A549 (cell line): ENCODE data around the gene RING1. TPM values are rescaled to one million over a fixed set of nuclear protein-coding genes. Genes with fewer than 3 reads are reported as not detected.

ENCODE experiments used
- ATAC-seq, 2 experiments: fragments of 200-7000 bp in 1 of 2; fragments of >200 bp in 1 of 2; cut with Nextera tagmentation in 1 of 2; cut with Tn5 transposase in 1 of 2; 3 replicates each; pipeline versions ENCODE4 v1.8.0 to v1.9.1; 2018 to 2020; ENCODE audit warnings: mild to moderate bottlenecking in 1 of 2, moderate library complexity in 1 of 2
- CTCF ChIA-PET: fragments of 300-600 bp; sonication (Branson Sonifier 250); formaldehyde crosslinking; extraction: SDS; loops from one replicate; lab custom pipeline; 2021; ENCODE audit warnings: antibody characterized with exemption, inconsistent platforms; lab: Yijun Ruan, JAX
- POLR2A ChIA-PET: fragments of 350-600 bp; formaldehyde crosslinking; extraction: SDS; loops from one replicate; lab custom pipeline; 2021; ENCODE audit warnings: antibody characterized with exemption, inconsistent platforms; lab: Yijun Ruan, JAX
- DNase-seq, 2 experiments: peaks; one replicate each; pipeline versions ENCODE4 v3.0.0 to v3.0.0-alpha.2; 2011 to 2016; ENCODE audit warnings: low read depth in 1 of 2, low spot score in 1 of 2
- FAIRE-seq: peaks from 2 replicates; lab custom pipeline; 2011; peaks lifted over from hg19 to GRCh38; lab: Jason Lieb, UNC
- H3K27ac ChIP-seq, 2 experiments: fragments of >200 bp; sonication (Bioruptor Twin); formaldehyde crosslinking; 3 replicates each; pipeline ENCODE4 v1.5.1; 2016 to 2017
- H3K4me1 ChIP-seq: fragments of >200 bp; sonication (Bioruptor Twin); formaldehyde crosslinking; 3 replicates; pipeline ENCODE4 v1.6.1; 2016
- H3K4me2 ChIP-seq: fragments of >200 bp; sonication (Bioruptor Twin); formaldehyde crosslinking; 3 replicates; pipeline ENCODE4 v1.6.1; 2016
- H3K4me3 ChIP-seq: fragments of >200 bp; sonication (Bioruptor Twin); formaldehyde crosslinking; 3 replicates; pipeline ENCODE4 v1.5.1; 2016
- H3K9me3 ChIP-seq: fragments of >200 bp; sonication (Bioruptor Twin); formaldehyde crosslinking; 3 replicates; pipeline ENCODE4 v1.6.1; 2016
- ATOH8 ChIP-seq: fragments of 250-450 bp; sonication (Bioruptor Pico); IDR thresholded peaks from 2 replicates; pipeline ENCODE4 v1.5.0; 2020; ENCODE audit warnings: low read depth, mild to moderate bottlenecking, moderate library complexity
- BCL3 ChIP-seq: fragments of >200 bp; sonication (Bioruptor Twin); formaldehyde crosslinking; IDR thresholded peaks from 3 replicates; pipeline ENCODE4 v1.6.1; 2016
- BHLHE40 ChIP-seq: IDR thresholded peaks from 2 replicates; pipeline ENCODE4 v1.6.1; 2012; ENCODE audit warnings: low read depth, low read length, inconsistent platforms
- CBX2 ChIP-seq: fragments of 200-600 bp; sonication (generic); IDR thresholded peaks from 2 replicates; pipeline ENCODE4 v1.6.1; 2016; ENCODE audit warnings: low read depth, mild to moderate bottlenecking, borderline replicate concordance
- CBX8 ChIP-seq: fragments of 200-600 bp; sonication (generic); IDR thresholded peaks from 2 replicates; pipeline ENCODE4 v1.6.1; 2016
- CEBPB ChIP-seq, 2 experiments: fragments of >200 bp in 1 of 2; sonication (Bioruptor Twin) in 1 of 2; formaldehyde crosslinking in 1 of 2; IDR thresholded peaks; 2 replicates each; pipeline ENCODE4 v1.6.1; 2012 to 2016
- CHD2 ChIP-seq: fragments of 150-350 bp; IDR thresholded peaks from 2 replicates; pipeline ENCODE4 v1.6.1; 2014; ENCODE audit warnings: low read length; ENCODE audit not compliant: partially characterized antibody
- CHD4 ChIP-seq: fragments of 200-600 bp; sonication (generic); IDR thresholded peaks from 2 replicates; pipeline ENCODE4 v1.6.1; 2016; ENCODE audit warnings: antibody characterized with exemption, mild to moderate bottlenecking, borderline replicate concordance
- EHF ChIP-seq: fragments of 250-450 bp; sonication (Bioruptor Pico); IDR thresholded peaks from 2 replicates; pipeline ENCODE4 v1.5.0; 2020; ENCODE audit warnings: mild to moderate bottlenecking
- EHMT2 ChIP-seq: fragments of 200-600 bp; sonication (generic); IDR thresholded peaks from 2 replicates; pipeline ENCODE4 v1.6.1; 2016; ENCODE audit warnings: antibody characterized with exemption, low read depth, mild to moderate bottlenecking, moderate library complexity
- EP300 ChIP-seq, 2 experiments: fragments of >200 bp; sonication (Bioruptor Twin); formaldehyde crosslinking; IDR thresholded peaks; 2 replicates in 1 of 2; 3 replicates in 1 of 2; pipeline ENCODE4 v1.6.1; 2016 to 2017
- FOXS1 ChIP-seq: fragments of 250-450 bp; sonication (Bioruptor Pico); IDR thresholded peaks from 2 replicates; pipeline ENCODE4 v1.5.0; 2020; ENCODE audit warnings: mild to moderate bottlenecking, moderate library complexity
- HEYL ChIP-seq: fragments of 250-450 bp; sonication (Bioruptor Pico); IDR thresholded peaks from 2 replicates; pipeline ENCODE4 v1.8.0; 2021; ENCODE audit warnings: mild to moderate bottlenecking, moderate library complexity
- HOXA7 ChIP-seq: fragments of 250-450 bp; sonication (Bioruptor Pico); IDR thresholded peaks from 2 replicates; pipeline ENCODE4 v1.5.0; 2020; ENCODE audit warnings: mild to moderate bottlenecking, moderate library complexity
- HOXB13 ChIP-seq: fragments of 250-450 bp; sonication (Bioruptor Pico); IDR thresholded peaks from 2 replicates; pipeline ENCODE4 v1.5.0; 2020; ENCODE audit warnings: low read depth, mild to moderate bottlenecking, moderate library complexity
- HOXB5 ChIP-seq: fragments of 250-450 bp; sonication (Bioruptor Pico); IDR thresholded peaks from 2 replicates; pipeline ENCODE4 v1.5.0; 2020; ENCODE audit warnings: mild to moderate bottlenecking, moderate library complexity
- KDM5A ChIP-seq: fragments of 200-600 bp; sonication (generic); IDR thresholded peaks from 2 replicates; pipeline ENCODE4 v1.6.1; 2016; ENCODE audit warnings: antibody characterized with exemption, mild to moderate bottlenecking
- MAFK ChIP-seq: fragments of 450-650 bp; IDR thresholded peaks from 2 replicates; pipeline ENCODE4 v1.6.1; 2014; ENCODE audit not compliant: partially characterized antibody
- MAZ ChIP-seq: fragments of 150-350 bp; IDR thresholded peaks from 2 replicates; pipeline ENCODE4 v1.6.1; 2014; ENCODE audit warnings: antibody characterized with exemption, low read depth, low read length, borderline replicate concordance
- MYC ChIP-seq: IDR thresholded peaks from 2 replicates; pipeline ENCODE4 v1.6.1; 2012; ENCODE audit warnings: mild to moderate bottlenecking, inconsistent platforms, low read length, improper control_type of control experiment, borderline replicate concordance
- NR3C1 ChIP-seq: fragments of >200 bp; sonication (Bioruptor Twin); formaldehyde crosslinking; IDR thresholded peaks from 3 replicates; pipeline ENCODE4 v1.6.1; 2017
- RAD21 ChIP-seq, 2 experiments: fragments of >200 bp in 1 of 2; sonication (Bioruptor Twin) in 1 of 2; formaldehyde crosslinking in 1 of 2; IDR thresholded peaks in 1 of 2; conservative IDR thresholded peaks in 1 of 2; 2 replicates in 1 of 2; 3 replicates in 1 of 2; pipeline ENCODE4 v1.6.1; 2012 to 2018; ENCODE audit warnings: inconsistent platforms in 1 of 2
- RARB ChIP-seq: fragments of 250-450 bp; sonication (Bioruptor Pico); IDR thresholded peaks from 2 replicates; pipeline ENCODE4 v1.8.0; 2021; ENCODE audit warnings: mild to moderate bottlenecking, moderate library complexity
- REST ChIP-seq: fragments of 200-600 bp; sonication (generic); IDR thresholded peaks from 2 replicates; pipeline ENCODE4 v1.6.1; 2016; ENCODE audit warnings: antibody characterized with exemption, mild to moderate bottlenecking, moderate library complexity
- SMC3 ChIP-seq: fragments of >200 bp; sonication (Bioruptor Twin); formaldehyde crosslinking; IDR thresholded peaks from 3 replicates; pipeline ENCODE4 v1.6.1; 2018; ENCODE audit warnings: inconsistent platforms
- TP53 ChIP-seq: fragments of 250-450 bp; sonication (Bioruptor Pico); IDR thresholded peaks from 2 replicates; pipeline ENCODE4 v1.5.0; 2021; ENCODE audit warnings: mild to moderate bottlenecking, moderate library complexity
- ZC3H11A ChIP-seq: fragments of 450-650 bp; IDR thresholded peaks from 2 replicates; pipeline ENCODE4 v1.6.1; 2014; ENCODE audit warnings: antibody characterized with exemption, mild to moderate bottlenecking
- ZFP36 ChIP-seq: fragments of 450-650 bp; IDR thresholded peaks from 2 replicates; pipeline ENCODE4 v1.6.1; 2014; ENCODE audit warnings: borderline replicate concordance; ENCODE audit not compliant: partially characterized antibody
- ZSCAN20 ChIP-seq: fragments of 250-450 bp; sonication (Bioruptor Pico); IDR thresholded peaks from 2 replicates; pipeline ENCODE4 v1.8.0; 2022; ENCODE audit warnings: mild to moderate bottlenecking, moderate library complexity
- WGBS: methylation state at CpG from one replicate; pipeline ENCODE4 v1.1.6; 2017; ENCODE audit errors: missing lambda C conversion rate; 5-methylcytosine and 5-hydroxymethylcytosine counted together
- polyA plus RNA-seq, 4 experiments: library from polyadenylated mRNA; depleted of rRNA in 3 of 4; stranded (reverse); fragments of >200 nt; fragmentation: RNase III in 1 of 4; extraction: RNeasy Plus Mini Kit Qiagen cat#74134 plus additional on column Dnase treatment in 1 of 4; gene quantifications; 2 replicates in 3 of 4; 3 replicates in 1 of 4; pipeline ENCODE4 v1.2.3, GENCODE V29; 2011 to 2017

Gene RING1
- polyA plus RNA-seq, 2 of the 4 experiments (the other 2 are of a cell fraction): 12.7 to 35.0 TPM

- CTCF ChIA-PET: interaction anchor here (0.9 to 5.0 kb wide), 6 partner anchors 9 to 325 kb away, joined by 3 to 31 read pairs (median 5); partner anchors contain the start of gene TAP2
- WGBS: no CpG with 5 or more reads among the region's 10 CpGs
- no peak for FAIRE-seq
These were observed 44.8 kb upstream of the RING1 start for GRCh38 chr6:33163540-33163939.

GRCh38 chr6:33164176-33164575, 44.1 kb upstream of the RING1 start:
- POLR2A ChIA-PET: no interaction called here
- TF ChIP-seq NR3C1: no peak
- TF ChIP-seq EHF (CRISPR knock-in tag): no peak
- no peak for TF ChIP-seq CHD4
- no peak for TF ChIP-seq ZFP36
- TF ChIP-seq REST: no peak
- no peak for TF ChIP-seq BHLHE40
- no peak for TF ChIP-seq MAFK
- no peak for TF ChIP-seq HOXB13 (CRISPR knock-in tag)
- no peak for TF ChIP-seq EHMT2
- TF ChIP-seq TP53 (CRISPR knock-in tag): no peak
- no peak for TF ChIP-seq FOXS1 (CRISPR knock-in tag)
- TF ChIP-seq HOXB5 (CRISPR knock-in tag): no peak
- TF ChIP-seq SMC3: no peak
- TF ChIP-seq RARB: no peak
- TF ChIP-seq CHD2: no peak
- no peak for TF ChIP-seq RAD21 (conservative IDR thresholded peaks at IDR 0.05 in 1 of 2, IDR thresholded peaks at IDR 0.05 in 1 of 2)
- FAIRE-seq: no peak
- CTCF ChIA-PET: interaction anchor here (0.6 to 2.7 kb wide), 6 partner anchors 8 to 325 kb away, joined by 3 to 7 read pairs (median 4); partner anchors contain the start of gene TAP2
- no peak for ATAC-seq
- Histone ChIP-seq H3K4me3 (no peak overlapping the region), H3K27ac (no peak overlapping the region), H3K4me1 (peaks cover 14% of the 10 kb centered on the region; the same call in 2 of the 3 replicates), H3K4me2 (no peak overlapping the region), H3K9me3 (no peaks in the 10 kb centered on the region)
- 36% methylated on average over 5 of the region's 10 CpGs for WGBS
- no peak for DNase-seq

More at GRCh38 chr6:33163540-33163939, 44.8 kb upstream of the RING1 start:
- TF ChIP-seq ZC3H11A (no peak), BHLHE40 (no peak), CBX2 (no peak), ATOH8 (no peak), BCL3 (no peak), CEBPB (IDR thresholded peaks at IDR 0.05) (no peak), MYC (no peak), CHD2 (no peak), KDM5A (no peak), CBX8 (no peak), ZSCAN20 (CRISPR knock-in tag) (no peak), MAZ (no peak), EP300 (IDR thresholded peaks at IDR 0.05) (no peak), HOXA7 (CRISPR knock-in tag) (no peak), HEYL (CRISPR knock-in tag) (no peak)
- POLR2A ChIA-PET: no interaction called here
- no peak overlapping the region for H3K4me3 ChIP-seq
- H3K4me2 ChIP-seq: no peak overlapping the region
- H3K27ac ChIP-seq: no peak overlapping the region
- no peaks in the 10 kb centered on the region for H3K9me3 ChIP-seq
- H3K4me1 ChIP-seq: peaks cover 14% of the 10 kb centered on the region; the same call in 2 of the 3 replicates
- ATAC-seq (no peak), DNase-seq (no peak)
